ENCODE measurements around the gene NFXL1. TPM values are rescaled to one million over a fixed set of nuclear protein-coding genes. Genes with fewer than 3 reads are reported as not detected.

Gene NFXL1
- total RNA-seq, 1 donor from 2014 or later: 11.9 TPM

- TF ChIP-seq CTCF (IDR thresholded peaks at IDR 0.05): no peak
- Mint-ChIP-seq H3K4me1 (ENCODE audit: low read depth) (no peaks in the 10 kb centered on the region), H3K36me3 (ENCODE audit: low read depth) (no peaks in the 10 kb centered on the region), H3K4me3 (ENCODE audit: unreplicated experiment) (no peak overlapping the region), H3K27me3 (ENCODE audit: low read depth) (peaks cover 11% of the 10 kb centered on the region), H3K27ac (ENCODE audit: unreplicated experiment) (no peak overlapping the region), H3K9me3 (ENCODE audit: low read depth) (no peaks in the 10 kb centered on the region)
- no peak for DNase-seq (ENCODE audit: low spot score)
Observed at GRCh38 chr4:47824840-47825239, 89.5 kb downstream of the NFXL1 start.

- no peak for TF ChIP-seq CTCF (IDR thresholded peaks at IDR 0.05)
- Mint-ChIP-seq H3K4me1 (ENCODE audit: low read depth) (no peaks in the 10 kb centered on the region), H3K9me3 (ENCODE audit: low read depth) (no peaks in the 10 kb centered on the region), H3K27me3 (ENCODE audit: low read depth) (peaks cover 40% of the 10 kb centered on the region), H3K27ac (ENCODE audit: unreplicated experiment) (no peak overlapping the region), H3K36me3 (ENCODE audit: low read depth) (peaks cover 4% of the 10 kb centered on the region), H3K4me3 (ENCODE audit: unreplicated experiment) (no peak overlapping the region)
- no peak for DNase-seq (ENCODE audit: low spot score)
Observed at GRCh38 chr4:47819178-47819577, 95.2 kb downstream of the NFXL1 start.

- Mint-ChIP-seq H3K4me1 (ENCODE audit: low read depth) (no peaks in the 10 kb centered on the region), H3K4me3 (ENCODE audit: unreplicated experiment) (no peak overlapping the region), H3K9me3 (ENCODE audit: low read depth) (no peaks in the 10 kb centered on the region), H3K27ac (ENCODE audit: unreplicated experiment) (no peak overlapping the region), H3K36me3 (ENCODE audit: low read depth) (peaks cover 4% of the 10 kb centered on the region), H3K27me3 (ENCODE audit: low read depth) (peaks cover 42% of the 10 kb centered on the region)
- no peak for DNase-seq (ENCODE audit: low spot score)
- TF ChIP-seq CTCF (IDR thresholded peaks at IDR 0.05): no peak
Observed at GRCh38 chr4:47817275-47817674, 97.1 kb downstream of the NFXL1 start.

- H3K9me3 Mint-ChIP-seq (ENCODE audit: low read depth): no peaks in the 10 kb centered on the region
- H3K4me1 Mint-ChIP-seq (ENCODE audit: low read depth): no peaks in the 10 kb centered on the region
- TF ChIP-seq CTCF (IDR thresholded peaks at IDR 0.05): no peak
- H3K27me3 Mint-ChIP-seq (ENCODE audit: low read depth): peaks cover 40% of the 10 kb centered on the region
- peaks cover 4% of the 10 kb centered on the region for H3K36me3 Mint-ChIP-seq (ENCODE audit: low read depth)
- no peak for DNase-seq (ENCODE audit: low spot score)
- H3K4me3 Mint-ChIP-seq (ENCODE audit: unreplicated experiment): no peak overlapping the region
- no peak overlapping the region for H3K27ac Mint-ChIP-seq (ENCODE audit: unreplicated experiment)
Observed at GRCh38 chr4:47816748-47817147, 97.6 kb downstream of the NFXL1 start.

GRCh38 chr4:47814618-47815295, 99.6 kb downstream of the NFXL1 start:
- Mint-ChIP-seq H3K4me1 (ENCODE audit: low read depth) (no peaks in the 10 kb centered on the region), H3K4me3 (ENCODE audit: unreplicated experiment) (no peak overlapping the region), H3K36me3 (ENCODE audit: low read depth) (peaks cover 4% of the 10 kb centered on the region), H3K27me3 (ENCODE audit: low read depth) (peaks cover 40% of the 10 kb centered on the region), H3K9me3 (ENCODE audit: low read depth) (no peaks in the 10 kb centered on the region), H3K27ac (ENCODE audit: unreplicated experiment) (no peak overlapping the region)
- no peak for DNase-seq (ENCODE audit: low spot score)
- TF ChIP-seq CTCF (IDR thresholded peaks at IDR 0.05): no peak

Measured in chondrocyte (in vitro differentiated cells).